ENCODE measurements around the gene KIF3A. TPM values are rescaled to one million over a fixed set of nuclear protein-coding genes. Genes with fewer than 3 reads are reported as not detected.

KIF3A gene
- total and polyA plus RNA-seq, 4 donors: 0.58 to 1.2 (median 0.86) TPM

DNA sequence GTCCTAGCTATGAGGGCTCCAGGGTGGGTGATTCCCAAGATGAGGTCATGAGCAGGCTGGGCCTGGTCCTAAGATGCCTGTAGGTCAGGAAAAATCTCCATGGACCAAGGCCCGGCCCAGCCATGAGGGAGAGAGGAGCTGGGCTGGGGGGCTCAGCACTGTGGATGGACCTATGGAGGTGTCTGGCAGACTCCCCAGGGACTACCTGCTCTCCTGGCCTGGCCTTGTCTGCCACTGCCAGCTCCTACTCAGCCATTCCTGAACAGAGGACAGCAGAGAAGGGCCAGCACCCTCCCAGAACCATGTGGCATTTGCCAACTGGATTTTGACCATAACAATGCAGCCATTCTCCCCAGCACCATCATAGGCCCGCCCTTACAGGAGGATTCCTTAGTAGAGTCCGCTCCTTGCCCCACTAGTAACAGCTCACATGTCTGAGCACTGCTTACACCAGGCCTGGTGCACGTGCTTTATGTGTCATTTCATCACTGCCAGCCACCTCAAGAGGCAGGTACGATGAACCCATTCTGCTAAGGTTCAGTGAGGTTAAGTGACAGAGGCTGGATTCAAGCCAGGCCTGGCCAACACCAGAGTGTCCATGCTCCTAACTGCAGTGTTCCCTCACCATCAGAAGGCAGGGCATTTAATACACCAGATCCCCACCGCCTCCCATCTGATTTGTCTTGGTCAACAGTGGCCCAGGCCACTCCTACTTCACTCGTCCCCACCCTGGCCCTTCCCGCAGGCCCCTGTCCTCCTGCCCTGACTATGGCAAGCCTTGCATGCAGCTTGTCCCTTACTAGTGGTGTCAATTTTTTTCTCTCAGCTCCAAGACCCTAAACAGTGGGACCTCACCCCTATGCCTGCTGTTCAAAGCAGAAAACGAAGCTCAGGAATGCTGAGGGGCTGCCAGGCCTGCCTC, 78.7 kb downstream of the KIF3A start:
- WGBS: 88% methylated on average over 9 of the region's 9 CpGs
- H3K9me3 ChIP-seq (ENCODE audit: control insufficient read depth in 4 of 4, low read length in 3 of 4): no peaks in the 10 kb centered on the region
- TF ChIP-seq NR2F2 (IDR thresholded peaks at IDR 0.05) (no peak), FOXA2 (IDR thresholded peaks at IDR 0.05) (no peak), HNF4A (conservative IDR thresholded peaks at IDR 0.05) (no peak), TAF1 (conservative IDR thresholded peaks at IDR 0.05) (no peak), JUND (IDR thresholded peaks at IDR 0.05) (no peak), RAD21 (IDR thresholded peaks at IDR 0.05) (no peak), YY1 (IDR thresholded peaks at IDR 0.05) (no peak)
- TF ChIP-seq, protein P1, sequence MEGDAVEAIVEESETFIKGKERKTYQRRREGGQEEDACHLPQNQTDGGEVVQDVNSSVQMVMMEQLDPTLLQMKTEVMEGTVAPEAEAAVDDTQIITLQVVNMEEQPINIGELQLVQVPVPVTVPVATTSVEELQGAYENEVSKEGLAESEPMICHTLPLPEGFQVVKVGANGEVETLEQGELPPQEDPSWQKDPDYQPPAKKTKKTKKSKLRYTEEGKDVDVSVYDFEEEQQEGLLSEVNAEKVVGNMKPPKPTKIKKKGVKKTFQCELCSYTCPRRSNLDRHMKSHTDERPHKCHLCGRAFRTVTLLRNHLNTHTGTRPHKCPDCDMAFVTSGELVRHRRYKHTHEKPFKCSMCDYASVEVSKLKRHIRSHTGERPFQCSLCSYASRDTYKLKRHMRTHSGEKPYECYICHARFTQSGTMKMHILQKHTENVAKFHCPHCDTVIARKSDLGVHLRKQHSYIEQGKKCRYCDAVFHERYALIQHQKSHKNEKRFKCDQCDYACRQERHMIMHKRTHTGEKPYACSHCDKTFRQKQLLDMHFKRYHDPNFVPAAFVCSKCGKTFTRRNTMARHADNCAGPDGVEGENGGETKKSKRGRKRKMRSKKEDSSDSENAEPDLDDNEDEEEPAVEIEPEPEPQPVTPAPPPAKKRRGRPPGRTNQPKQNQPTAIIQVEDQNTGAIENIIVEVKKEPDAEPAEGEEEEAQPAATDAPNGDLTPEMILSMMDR (IDR thresholded peaks at IDR 0.05; ENCODE audit: low read depth, low read length, missing input control): no peak
- TF ChIP-seq, protein P2, sequence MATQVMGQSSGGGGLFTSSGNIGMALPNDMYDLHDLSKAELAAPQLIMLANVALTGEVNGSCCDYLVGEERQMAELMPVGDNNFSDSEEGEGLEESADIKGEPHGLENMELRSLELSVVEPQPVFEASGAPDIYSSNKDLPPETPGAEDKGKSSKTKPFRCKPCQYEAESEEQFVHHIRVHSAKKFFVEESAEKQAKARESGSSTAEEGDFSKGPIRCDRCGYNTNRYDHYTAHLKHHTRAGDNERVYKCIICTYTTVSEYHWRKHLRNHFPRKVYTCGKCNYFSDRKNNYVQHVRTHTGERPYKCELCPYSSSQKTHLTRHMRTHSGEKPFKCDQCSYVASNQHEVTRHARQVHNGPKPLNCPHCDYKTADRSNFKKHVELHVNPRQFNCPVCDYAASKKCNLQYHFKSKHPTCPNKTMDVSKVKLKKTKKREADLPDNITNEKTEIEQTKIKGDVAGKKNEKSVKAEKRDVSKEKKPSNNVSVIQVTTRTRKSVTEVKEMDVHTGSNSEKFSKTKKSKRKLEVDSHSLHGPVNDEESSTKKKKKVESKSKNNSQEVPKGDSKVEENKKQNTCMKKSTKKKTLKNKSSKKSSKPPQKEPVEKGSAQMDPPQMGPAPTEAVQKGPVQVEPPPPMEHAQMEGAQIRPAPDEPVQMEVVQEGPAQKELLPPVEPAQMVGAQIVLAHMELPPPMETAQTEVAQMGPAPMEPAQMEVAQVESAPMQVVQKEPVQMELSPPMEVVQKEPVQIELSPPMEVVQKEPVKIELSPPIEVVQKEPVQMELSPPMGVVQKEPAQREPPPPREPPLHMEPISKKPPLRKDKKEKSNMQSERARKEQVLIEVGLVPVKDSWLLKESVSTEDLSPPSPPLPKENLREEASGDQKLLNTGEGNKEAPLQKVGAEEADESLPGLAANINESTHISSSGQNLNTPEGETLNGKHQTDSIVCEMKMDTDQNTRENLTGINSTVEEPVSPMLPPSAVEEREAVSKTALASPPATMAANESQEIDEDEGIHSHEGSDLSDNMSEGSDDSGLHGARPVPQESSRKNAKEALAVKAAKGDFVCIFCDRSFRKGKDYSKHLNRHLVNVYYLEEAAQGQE (IDR thresholded peaks at IDR 0.05): no peak
- TF ChIP-seq, protein P3, sequence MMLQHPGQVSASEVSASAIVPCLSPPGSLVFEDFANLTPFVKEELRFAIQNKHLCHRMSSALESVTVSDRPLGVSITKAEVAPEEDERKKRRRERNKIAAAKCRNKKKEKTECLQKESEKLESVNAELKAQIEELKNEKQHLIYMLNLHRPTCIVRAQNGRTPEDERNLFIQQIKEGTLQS (IDR thresholded peaks at IDR 0.05): no peak
- no peak overlapping the region for H3K27ac ChIP-seq (ENCODE audit: low read depth in 1 of 2, low read length in 2 of 2)
- no peak overlapping the region for H3K9ac ChIP-seq (ENCODE audit: low read depth in 1 of 2, low read length in 2 of 2)
- peaks cover 0 to 12% (median 6%) of the 10 kb centered on the region in 4 donors for H3K4me1 ChIP-seq (ENCODE audit: control insufficient read depth in 4 of 4, insufficient read depth in 4 of 4, low read length in 3 of 4)
- no peak overlapping the region for H3K4me3 ChIP-seq (ENCODE audit: low read depth in 1 of 3, low read length in 3 of 3)
- peaks cover 0 to 6% (median 2%) of the 10 kb centered on the region in 4 donors for H3K27me3 ChIP-seq (ENCODE audit: control insufficient read depth in 4 of 4, insufficient read depth in 4 of 4, low read length in 3 of 4)
- peak; percentile 31 for DNase-seq (ENCODE audit: low spot score)
- H3K36me3 ChIP-seq (ENCODE audit: control insufficient read depth in 4 of 4, insufficient read depth in 3 of 4, low read depth in 1 of 4, low read length in 3 of 4): no peaks in the 10 kb centered on the region

DNA sequence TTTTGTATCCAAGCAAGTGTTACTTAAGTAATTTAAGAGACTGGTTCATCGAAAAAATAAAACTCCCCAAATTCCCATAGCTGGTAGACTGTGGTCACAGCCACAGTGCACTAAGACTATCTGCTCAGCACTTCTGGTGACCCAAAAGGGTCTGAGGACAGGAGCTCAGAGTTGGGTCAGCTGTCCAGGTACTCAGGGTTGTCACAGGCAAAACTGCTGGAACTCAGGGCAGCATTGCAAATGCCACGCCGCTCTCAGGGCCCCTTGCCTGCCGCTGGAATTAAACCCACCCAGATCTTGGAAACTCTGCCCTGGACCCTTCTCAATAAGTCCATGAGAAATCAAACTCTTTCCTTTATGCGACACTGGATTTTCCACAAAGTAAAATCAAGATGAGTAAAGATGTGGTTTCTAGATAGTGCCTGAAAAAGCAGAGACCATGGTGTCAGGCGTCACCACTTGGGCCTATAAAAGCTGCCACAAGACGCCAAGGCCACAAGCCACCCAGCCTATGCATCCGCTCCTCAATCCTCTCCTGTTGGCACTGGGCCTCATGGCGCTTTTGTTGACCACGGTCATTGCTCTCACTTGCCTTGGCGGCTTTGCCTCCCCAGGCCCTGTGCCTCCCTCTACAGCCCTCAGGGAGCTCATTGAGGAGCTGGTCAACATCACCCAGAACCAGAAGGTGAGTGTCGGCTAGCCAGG, 79.5 kb downstream of the KIF3A start, which contains the start of gene IL13:
IL13 (plus strand) TSS at position 498 of the 705 bp plus-strand sequence; CDS start at position 512, 14 bp downstream.
- H3K9ac ChIP-seq (ENCODE audit: low read depth in 1 of 2, low read length in 2 of 2): no peak within 1 kb of the TSS
- H3K36me3 ChIP-seq (ENCODE audit: control insufficient read depth in 4 of 4, insufficient read depth in 3 of 4, low read depth in 1 of 4, low read length in 3 of 4): no peaks in the 10 kb centered on the region
- H3K4me1 ChIP-seq (ENCODE audit: control insufficient read depth in 4 of 4, insufficient read depth in 4 of 4, low read length in 3 of 4): peaks cover 0 to 12% (median 6%) of the 10 kb centered on the region in 4 donors
- H3K9me3 ChIP-seq (ENCODE audit: control insufficient read depth in 4 of 4, low read length in 3 of 4): no peaks in the 10 kb centered on the region
- WGBS: 97% methylated on average over 12 of the region's 12 CpGs
- TF ChIP-seq, protein P1 (IDR thresholded peaks at IDR 0.05; ENCODE audit: low read depth, low read length, missing input control): no peak
- peak; percentile 30 for DNase-seq (ENCODE audit: low spot score)
- H3K27me3 ChIP-seq (ENCODE audit: control insufficient read depth in 4 of 4, insufficient read depth in 4 of 4, low read length in 3 of 4): peaks cover 0 to 6% (median 2%) of the 10 kb centered on the region in 4 donors
- H3K27ac ChIP-seq (ENCODE audit: low read depth in 1 of 2, low read length in 2 of 2): no peak within 1 kb of the TSS
- H3K4me3 ChIP-seq (ENCODE audit: low read depth in 1 of 3, low read length in 3 of 3): no peak within 1 kb of the TSS

Data from liver (tissue), 9 donors.